Measurements from ENCODE around the gene MED13L. TPM values are rescaled to one million over a fixed set of nuclear protein-coding genes. Genes with fewer than 3 reads are reported as not detected.

The MED13L gene
- total RNA-seq, 1 experiment from 2014 or later = 80.5 TPM

GRCh38 chr12:116009805-116010204, 267.7 kb downstream of the MED13L start:
- no peaks in the 10 kb centered on the region for H3K27me3 Mint-ChIP-seq (ENCODE audit: low read depth)
- no peak overlapping the region for H3K27ac Mint-ChIP-seq
- H3K4me1 Mint-ChIP-seq = peaks cover 6% of the 10 kb centered on the region
- peak; percentile 66 for ATAC-seq
- ChIA-PET POLR2A (no interaction called here), CTCF (interaction anchor here (0.6 kb wide), 1 partner anchor 680 kb away, joined by 3 read pairs; no protein-coding TSS in a partner anchor)
- no peak for TF ChIP-seq ZBTB21 (CRISPR knock-in tag; IDR thresholded peaks at IDR 0.05; ENCODE audit: borderline replicate concordance)
- TF ChIP-seq CTCF (IDR thresholded peaks at IDR 0.05) = peak; percentile 43
- H3K4me3 Mint-ChIP-seq = no peak overlapping the region
- peaks cover 23% of the 10 kb centered on the region for H3K36me3 Mint-ChIP-seq
- H3K9me3 Mint-ChIP-seq = no peaks in the 10 kb centered on the region
- no peak for DNase-seq (ENCODE audit: low spot score)

- no peak for ATAC-seq
- no peaks in the 10 kb centered on the region for H3K9me3 Mint-ChIP-seq
- no peaks in the 10 kb centered on the region for H3K27me3 Mint-ChIP-seq (ENCODE audit: low read depth)
- no peak overlapping the region for H3K27ac Mint-ChIP-seq
- CTCF ChIA-PET = interaction anchor here (0.6 kb wide), 1 partner anchor 526 kb away, joined by 5 read pairs; no protein-coding TSS in a partner anchor
- H3K4me3 Mint-ChIP-seq = no peak overlapping the region
- no peak for TF ChIP-seq ESRRA (CRISPR knock-in tag; IDR thresholded peaks at IDR 0.05; ENCODE audit: borderline replicate concordance)
- no peak for TF ChIP-seq TCF7 (CRISPR knock-in tag; IDR thresholded peaks at IDR 0.05; ENCODE audit: low read depth)
- no peak for TF ChIP-seq JUN (CRISPR knock-in tag; IDR thresholded peaks at IDR 0.05)
- no peak for TF ChIP-seq GTF2I (CRISPR knock-in tag; conservative IDR thresholded peaks at IDR 0.05)
- TF ChIP-seq ZNF671 (CRISPR knock-in tag; IDR thresholded peaks at IDR 0.05) = no peak
- no peak for TF ChIP-seq ZSCAN18 (CRISPR knock-in tag; IDR thresholded peaks at IDR 0.05)
- TF ChIP-seq AFF4 (CRISPR knock-in tag; IDR thresholded peaks at IDR 0.05; ENCODE audit: borderline replicate concordance) = no peak
- no peak for TF ChIP-seq ZNF317 (CRISPR knock-in tag; IDR thresholded peaks at IDR 0.05; ENCODE audit: borderline replicate concordance, low read depth)
- no peak for TF ChIP-seq ZMAT4 (CRISPR knock-in tag; IDR thresholded peaks at IDR 0.05)
- no peak for TF ChIP-seq CDX4 (CRISPR knock-in tag; IDR thresholded peaks at IDR 0.05; ENCODE audit: borderline replicate concordance)
- POLR2A ChIA-PET = no interaction called here
- no peak for DNase-seq (ENCODE audit: low spot score)
- peaks cover 26% of the 10 kb centered on the region for H3K36me3 Mint-ChIP-seq
- no peaks in the 10 kb centered on the region for H3K4me1 Mint-ChIP-seq
These were observed 271.4 kb downstream of the MED13L start for GRCh38 chr12:116006141-116006540.

- peaks cover 12% of the 10 kb centered on the region for H3K36me3 Mint-ChIP-seq
- H3K4me3 Mint-ChIP-seq = no peak overlapping the region
- no peak for ATAC-seq
- H3K27ac Mint-ChIP-seq = no peak overlapping the region
- DNase-seq (ENCODE audit: low spot score) = no peak
- no peak for TF ChIP-seq NFYB (CRISPR knock-in tag; conservative IDR thresholded peaks at IDR 0.05; ENCODE audit: low read depth)
- no peak for TF ChIP-seq NFATC4 (CRISPR knock-in tag; IDR thresholded peaks at IDR 0.05)
- no peak for TF ChIP-seq ZNF232 (CRISPR knock-in tag; IDR thresholded peaks at IDR 0.05)
- TF ChIP-seq MAX (CRISPR knock-in tag; IDR thresholded peaks at IDR 0.05) = no peak
- TF ChIP-seq RORB (CRISPR knock-in tag; IDR thresholded peaks at IDR 0.05) = no peak
- POLR2A ChIA-PET = no interaction called here
- no peaks in the 10 kb centered on the region for H3K9me3 Mint-ChIP-seq
- H3K27me3 Mint-ChIP-seq (ENCODE audit: low read depth) = no peaks in the 10 kb centered on the region
- peaks cover 19% of the 10 kb centered on the region for H3K4me1 Mint-ChIP-seq
- CTCF ChIA-PET = interaction anchor here (0.8 to 1.7 kb wide), 3 partner anchors 13 to 19 kb away, joined by 4 to 5 read pairs (median 5); no protein-coding TSS in a partner anchor
These were observed 274.5 kb downstream of the MED13L start for GRCh38 chr12:116002890-116003536.

All from WTC11 (cell line).